ENCODE results near the gene RAB5IF.

DNA sequence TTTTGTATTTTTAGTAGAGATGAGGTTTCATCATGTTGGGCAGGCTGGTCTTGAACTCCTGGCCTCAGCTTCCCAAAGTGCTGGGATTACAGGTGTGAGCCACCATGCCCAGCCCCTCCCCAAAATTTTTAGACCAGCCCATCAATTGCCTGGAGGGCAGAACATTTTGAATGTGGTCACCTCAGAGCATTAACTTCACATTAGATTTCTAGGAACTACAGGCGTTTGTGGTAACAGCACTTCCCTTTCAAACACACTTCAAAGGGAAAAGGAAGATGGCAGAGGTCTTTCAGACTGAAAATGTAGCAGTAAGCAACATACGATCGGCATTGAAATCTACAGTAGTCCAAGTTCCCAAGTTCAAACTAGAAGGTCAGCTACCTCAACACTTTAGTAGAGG lies 52.7 kb downstream of the RAB5IF start:
- TF ChIP-seq RNF2 (conservative IDR thresholded peaks at IDR 0.05; ENCODE audit: low read depth) = no peak
- TF ChIP-seq, protein P1, sequence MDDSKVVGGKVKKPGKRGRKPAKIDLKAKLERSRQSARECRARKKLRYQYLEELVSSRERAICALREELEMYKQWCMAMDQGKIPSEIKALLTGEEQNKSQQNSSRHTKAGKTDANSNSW (CRISPR knock-in tag; IDR thresholded peaks at IDR 0.05; ENCODE audit: borderline replicate concordance) = no peak

Measured in HepG2 (cell line).